Mesenchymal stem cell (in vitro differentiated cells and primary cell): ENCODE measurements around the gene TRIM44.
A peak's percentile ranks its signal among the peaks of the same experiment; 100 is the strongest.

Source experiments
- DNase-seq: peaks from one replicate; pipeline ENCODE4 v3.0.0-alpha.2; 2013
- H2AFZ ChIP-seq: one replicate; pipeline ENCODE4 v1.6.1; 2013; ENCODE audit warnings: low read depth, mild to moderate bottlenecking, control low read depth, inconsistent platforms, low read length, moderate library complexity
- H2AK5ac ChIP-seq: 2 replicates; pipeline ENCODE4 v1.6.1; 2013; ENCODE audit warnings: low read length, moderate library complexity, mild to moderate bottlenecking, inconsistent platforms; ENCODE audit not compliant: severe bottlenecking
- H2BK120ac ChIP-seq: one replicate; pipeline ENCODE4 v1.6.1; 2013; ENCODE audit warnings: low read depth, mild to moderate bottlenecking, inconsistent platforms, low read length, moderate library complexity
- H2BK12ac ChIP-seq, 2 experiments: one replicate each; pipeline ENCODE4 v1.6.1; 2013; ENCODE audit warnings: inconsistent platforms in 2 of 2, low read length in 2 of 2, mild to moderate bottlenecking in 2 of 2, moderate library complexity in 2 of 2, control low read depth in 1 of 2
- H2BK15ac ChIP-seq: one replicate; pipeline ENCODE4 v1.6.1; 2013; ENCODE audit warnings: mild to moderate bottlenecking, low read depth, inconsistent platforms; ENCODE audit not compliant: poor library complexity, severe bottlenecking
- H2BK5ac ChIP-seq: 2 replicates; pipeline ENCODE4 v1.6.1; 2013; ENCODE audit warnings: low read depth, mild to moderate bottlenecking, low read length, control low read depth, inconsistent platforms; ENCODE audit not compliant: poor library complexity, severe bottlenecking
- H3K14ac ChIP-seq, 2 experiments: one replicate each; pipeline ENCODE4 v1.6.1; 2013; ENCODE audit warnings: inconsistent platforms in 2 of 2, low read length in 2 of 2, control low read depth in 1 of 2, mild to moderate bottlenecking in 1 of 2, moderate library complexity in 1 of 2
- H3K18ac ChIP-seq, 2 experiments: one replicate each; pipeline ENCODE4 v1.6.1; 2013; ENCODE audit warnings: inconsistent platforms in 2 of 2, low read length in 2 of 2, control low read depth in 1 of 2, low read depth in 1 of 2, mild to moderate bottlenecking in 1 of 2
- H3K23ac ChIP-seq, 2 experiments: one replicate each; pipeline ENCODE4 v1.6.1; 2013; ENCODE audit warnings: inconsistent platforms in 2 of 2, low read length in 2 of 2, mild to moderate bottlenecking in 2 of 2, moderate library complexity in 2 of 2, control low read depth in 1 of 2
- H3K27ac ChIP-seq: 2 replicates; pipeline ENCODE4 v1.5.1; 2013; ENCODE audit warnings: mild to moderate bottlenecking, moderate library complexity, low read length, control low read depth, inconsistent platforms; ENCODE audit not compliant: poor library complexity, severe bottlenecking
- H3K27me3 ChIP-seq, 2 experiments: 2 replicates each; pipeline versions ENCODE4 v1.6.1 to v1.7.0; 2013; ENCODE audit warnings: low read length in 2 of 2, mild to moderate bottlenecking in 2 of 2, moderate library complexity in 2 of 2, control low read depth in 1 of 2, inconsistent platforms in 1 of 2; ENCODE audit not compliant: control insufficient read depth in 1 of 2, insufficient read depth in 1 of 2
- H3K36me3 ChIP-seq, 2 experiments: 2 replicates each; pipeline versions ENCODE4 v1.6.1 to v1.7.0; 2013; ENCODE audit warnings: low read length in 2 of 2, control low read depth in 1 of 2, inconsistent platforms in 1 of 2, low read depth in 1 of 2, mild to moderate bottlenecking in 1 of 2; ENCODE audit not compliant: insufficient read depth in 2 of 2, control insufficient read depth in 1 of 2
- H3K4ac ChIP-seq, 2 experiments: one replicate each; pipeline ENCODE4 v1.6.1; 2013; ENCODE audit warnings: inconsistent platforms in 2 of 2, low read length in 2 of 2, mild to moderate bottlenecking in 2 of 2, moderate library complexity in 2 of 2, control low read depth in 1 of 2, low read depth in 1 of 2
- H3K4me1 ChIP-seq: 2 replicates; pipeline ENCODE4 v1.6.1; 2013; ENCODE audit warnings: low read depth, low read length, control low read depth; ENCODE audit not compliant: control insufficient read depth, insufficient read depth
- H3K4me2 ChIP-seq: 2 replicates; pipeline ENCODE4 v1.6.1; 2013; ENCODE audit warnings: low read length, mild to moderate bottlenecking, inconsistent platforms; ENCODE audit not compliant: poor library complexity, severe bottlenecking
- H3K4me3 ChIP-seq, 2 experiments: 2 replicates each; pipeline versions ENCODE4 v1.5.1 to v1.7.0; 2013; ENCODE audit warnings: low read length in 2 of 2, mild to moderate bottlenecking in 2 of 2, control low read depth in 1 of 2, low read depth in 1 of 2; ENCODE audit not compliant: insufficient read depth in 1 of 2
- H3K79me1 ChIP-seq: replicated peaks from 2 replicates; pipeline ENCODE4 v1.6.1; 2013; ENCODE audit warnings: mild to moderate bottlenecking, control low read depth, low read length, inconsistent platforms; ENCODE audit not compliant: poor library complexity, severe bottlenecking
- H3K9ac ChIP-seq: 2 replicates; pipeline ENCODE4 v1.7.0; 2013; ENCODE audit warnings: mild to moderate bottlenecking, low read length, moderate library complexity
- H3K9me3 ChIP-seq: 2 replicates; pipeline ENCODE4 v1.7.0; 2013; ENCODE audit warnings: mild to moderate bottlenecking, low read length; ENCODE audit not compliant: control insufficient read depth
- H4K8ac ChIP-seq: one replicate; pipeline ENCODE4 v1.6.1; 2013; ENCODE audit warnings: inconsistent platforms, mild to moderate bottlenecking, low read length, moderate library complexity
- H4K91ac ChIP-seq: one replicate; pipeline ENCODE4 v1.6.1; 2013; ENCODE audit warnings: mild to moderate bottlenecking, low read length, inconsistent platforms
- WGBS: methylation state at CpG from one replicate; pipeline ENCODE4 v1.1.7; 2013; ENCODE audit warnings: mixed read lengths; 5-methylcytosine and 5-hydroxymethylcytosine counted together

Gene TRIM44

GRCh38 chr11:35811783-35812182, 149.2 kb downstream of the TRIM44 start:
- Histone ChIP-seq H3K18ac (peak overlapping the region in 1 of 2 experiments; percentile 66), H3K4me1 (peaks cover 2% of the 10 kb centered on the region), H3K14ac (no peak overlapping the region), H2AK5ac (no peak overlapping the region), H3K23ac (no peak overlapping the region), H2BK15ac (no peak overlapping the region), H2BK5ac (no peak overlapping the region), H3K36me3 (peaks cover 3 to 29% of the 10 kb centered on the region in 2 experiments), H3K4me3 (no peak overlapping the region), H2AFZ (no peak overlapping the region), H4K91ac (no peak overlapping the region), H4K8ac (no peak overlapping the region), H3K9ac (no peak overlapping the region), H3K79me1 (peaks cover 29% of the 10 kb centered on the region), H3K4ac (no peak overlapping the region), H2BK120ac (no peak overlapping the region), H2BK12ac (peak overlapping the region in 1 of 2 experiments; percentile 42), H3K27me3 (no peaks in the 10 kb centered on the region), H3K4me2 (no peak overlapping the region), H3K27ac (no peak overlapping the region), H3K9me3 (no peaks in the 10 kb centered on the region)
- 72% methylated on average over 2 of the region's 2 CpGs for WGBS
- no peak for DNase-seq

- peaks cover 3 to 19% of the 10 kb centered on the region in 2 experiments for H3K36me3 ChIP-seq
- no peak overlapping the region for H3K4ac ChIP-seq
- no peak overlapping the region for H3K4me2 ChIP-seq
- H3K27ac ChIP-seq = no peak overlapping the region
- no peak overlapping the region for H3K18ac ChIP-seq
- no peak overlapping the region for H4K8ac ChIP-seq
- H3K4me3 ChIP-seq = no peak overlapping the region
- H3K4me1 ChIP-seq = peaks cover 2% of the 10 kb centered on the region
- no peak overlapping the region for H3K9ac ChIP-seq
- H3K27me3 ChIP-seq = no peaks in the 10 kb centered on the region
- 96% methylated on average over 4 of the region's 4 CpGs for WGBS
- no peak overlapping the region for H3K23ac ChIP-seq
- H2BK12ac ChIP-seq = no peak overlapping the region
- H3K14ac ChIP-seq = no peak overlapping the region
- H2AK5ac ChIP-seq = no peak overlapping the region
- H2BK5ac ChIP-seq = no peak overlapping the region
- H4K91ac ChIP-seq = no peak overlapping the region
- no peaks in the 10 kb centered on the region for H3K9me3 ChIP-seq
- no peak overlapping the region for H2AFZ ChIP-seq
- H2BK120ac ChIP-seq = no peak overlapping the region
- no peak overlapping the region for H2BK15ac ChIP-seq
- H3K79me1 ChIP-seq = peaks cover 27% of the 10 kb centered on the region
- DNase-seq = no peak
These were observed 150.3 kb downstream of the TRIM44 start for GRCh38 chr11:35812828-35813227.

- H3K27ac ChIP-seq = no peak overlapping the region
- H3K36me3 ChIP-seq = peaks cover 0 to 12% of the 10 kb centered on the region in 2 experiments
- WGBS = 96% methylated on average over 6 of the region's 7 CpGs
These were observed 151.6 kb downstream of the TRIM44 start for GRCh38 chr11:35814081-35814695.

GRCh38 chr11:35814720-35815305, 152.2 kb downstream of the TRIM44 start:
- no peak overlapping the region for H3K27ac ChIP-seq
- no peak overlapping the region for H2BK120ac ChIP-seq
- H3K4me2 ChIP-seq = no peak overlapping the region
- no peak overlapping the region for H2AK5ac ChIP-seq
- peaks cover 20% of the 10 kb centered on the region for H3K79me1 ChIP-seq
- H3K18ac ChIP-seq = no peak overlapping the region
- H3K9ac ChIP-seq = no peak overlapping the region
- H2AFZ ChIP-seq = no peak overlapping the region
- 85% methylated on average over 2 of the region's 3 CpGs for WGBS
- no peaks in the 10 kb centered on the region for H3K27me3 ChIP-seq
- H3K9me3 ChIP-seq = no peaks in the 10 kb centered on the region
- no peak overlapping the region for H3K23ac ChIP-seq
- H2BK15ac ChIP-seq = no peak overlapping the region
- no peak for DNase-seq
- no peak overlapping the region for H3K14ac ChIP-seq
- no peak overlapping the region for H4K8ac ChIP-seq
- peaks cover 0 to 6% of the 10 kb centered on the region in 2 experiments for H3K36me3 ChIP-seq
- H3K4me3 ChIP-seq = no peak overlapping the region
- no peak overlapping the region for H4K91ac ChIP-seq
- H3K4ac ChIP-seq = no peak overlapping the region
- no peak overlapping the region for H2BK5ac ChIP-seq
- no peak overlapping the region for H2BK12ac ChIP-seq
- H3K4me1 ChIP-seq = no peaks in the 10 kb centered on the region

More at GRCh38 chr11:35814081-35814695, 151.6 kb downstream of the TRIM44 start:
- H3K4ac ChIP-seq = no peak overlapping the region
- no peak overlapping the region for H4K8ac ChIP-seq
- H3K18ac ChIP-seq = no peak overlapping the region
- H3K9ac ChIP-seq = no peak overlapping the region
- H3K4me1 ChIP-seq = no peaks in the 10 kb centered on the region
- H2AK5ac ChIP-seq = no peak overlapping the region
- no peak overlapping the region for H3K4me3 ChIP-seq
- H3K79me1 ChIP-seq = peaks cover 24% of the 10 kb centered on the region
- no peak overlapping the region for H3K4me2 ChIP-seq
- H2BK12ac ChIP-seq = no peak overlapping the region
- no peaks in the 10 kb centered on the region for H3K9me3 ChIP-seq
- no peak overlapping the region for H2BK15ac ChIP-seq
- H2AFZ ChIP-seq = no peak overlapping the region
- H3K27me3 ChIP-seq = no peaks in the 10 kb centered on the region
- H4K91ac ChIP-seq = no peak overlapping the region
- no peak overlapping the region for H2BK5ac ChIP-seq
- DNase-seq = no peak
- H3K14ac ChIP-seq = no peak overlapping the region
- H3K23ac ChIP-seq = no peak overlapping the region
- no peak overlapping the region for H2BK120ac ChIP-seq
